Esophagus muscularis mucosa (tissue), 4 donors: ENCODE measurements around the gene PRLR. TPM values are rescaled to one million over a fixed set of nuclear protein-coding genes. Genes with fewer than 3 reads are reported as not detected.

ENCODE experiments used
- DNase-seq: peaks from one replicate; pipeline ENCODE4 v3.0.0-alpha.2; 2017; ENCODE audit errors: extremely low spot score
- H3K27ac ChIP-seq, 4 donors: fragments of 200-600 bp; sonication (generic); replicated peaks in 1 of 4; 1 replicate in 3 of 4; 2 replicates in 1 of 4; pipeline ENCODE4 v1.5.1; 2016 to 2019; ENCODE audit warnings: mild to moderate bottlenecking in 1 of 4
- H3K27me3 ChIP-seq, 4 donors: fragments of 200-600 bp; sonication (generic); one replicate each; pipeline versions ENCODE4 v1.5.1 to v1.6.0; 2016 to 2019
- H3K36me3 ChIP-seq, 4 donors: fragments of 200-600 bp; sonication (generic); one replicate each; pipeline ENCODE4 v1.5.1; 2016 to 2019
- H3K4me1 ChIP-seq, 4 donors: fragments of 200-600 bp; sonication (generic); one replicate each; pipeline ENCODE4 v1.5.1; 2016 to 2019
- H3K4me3 ChIP-seq, 4 donors: fragments of 200-600 bp; sonication (generic); 1 replicate in 2 of 4; 2 replicates in 2 of 4; pipeline ENCODE4 v1.5.1; 2016 to 2019; ENCODE audit warnings: mild to moderate bottlenecking in 4 of 4, moderate library complexity in 1 of 4
- H3K9me3 ChIP-seq, 4 donors: fragments of 200-600 bp; sonication (generic); 1 replicate in 3 of 4; 2 replicates in 1 of 4; pipeline ENCODE4 v1.5.1; 2016 to 2019
- CTCF ChIP-seq, 3 experiments: fragments of 200-600 bp in 2 of 3; fragments of 450-650 bp in 1 of 3; sonication (generic) in 2 of 3; IDR thresholded peaks; one replicate each; pipeline ENCODE4 v1.5.1; 2017 to 2019; ENCODE audit warnings: antibody characterized with exemption in 3 of 3, mild to moderate bottlenecking in 2 of 3, moderate library complexity in 1 of 3
- EP300 ChIP-seq: sonication (generic); formaldehyde crosslinking; IDR thresholded peaks from one replicate; pipeline ENCODE4 v1.6.1; 2017; ENCODE audit warnings: antibody characterized with exemption
- POLR2A ChIP-seq: fragments of 450-650 bp; IDR thresholded peaks from one replicate; pipeline ENCODE4 v1.6.1; 2017; ENCODE audit warnings: antibody characterized with exemption, moderate library complexity, mild to moderate bottlenecking, low read depth
- POLR2AphosphoS5 ChIP-seq, 2 donors: sonication (generic); formaldehyde crosslinking; IDR thresholded peaks; one replicate each; pipeline ENCODE4 v1.6.1; 2017; ENCODE audit warnings: antibody characterized with exemption in 2 of 2
- WGBS: methylation state at CpG from one replicate; pipeline ENCODE4 v1.1.5; 2018; 5-methylcytosine and 5-hydroxymethylcytosine counted together
- intact Hi-C: fragments of 100-400 bp; cut with DNase I; formaldehyde crosslinking; loops from one replicate; pipeline ENCODE4 v1.15.1; 2023
- total RNA-seq, 4 donors: library from RNA; depleted of rRNA; stranded (reverse); fragments of >200 nt; gene quantifications; one replicate each; pipeline versions ENCODE4 v1.1.0 to v1.2.1, GENCODE V29; 2016

Gene PRLR
- total RNA-seq, 4 donors from 2014 or later: 0.66 to 1.7 (median 0.79) TPM

- intact Hi-C loops: loop anchor here (10.0 kb wide), 1 partner anchor 104 kb away; no protein-coding TSS in a partner anchor
- no peak overlapping the region for H3K27ac ChIP-seq
- no peaks in the 10 kb centered on the region for H3K36me3 ChIP-seq
- TF ChIP-seq POLR2AphosphoS5 (IDR thresholded peaks at IDR 0.05) (no peak), EP300 (no peak), CTCF (IDR thresholded peaks at IDR 0.05) (no peak), POLR2A (no peak)
- no peak for DNase-seq
- no peaks in the 10 kb centered on the region for H3K9me3 ChIP-seq
- H3K27me3 ChIP-seq: no peaks in the 10 kb centered on the region
- 89% methylated on average over 6 of the region's 6 CpGs for WGBS
- no peak overlapping the region for H3K4me3 ChIP-seq
- H3K4me1 ChIP-seq: no peaks in the 10 kb centered on the region
Measured at GRCh38 chr5:35081134-35081533, 149.2 kb downstream of the PRLR start.

- 85% methylated on average over 4 of the region's 4 CpGs for WGBS
- H3K9me3 ChIP-seq: no peaks in the 10 kb centered on the region
- H3K4me1 ChIP-seq: no peaks in the 10 kb centered on the region
- H3K27me3 ChIP-seq: no peaks in the 10 kb centered on the region
- H3K27ac ChIP-seq: no peak overlapping the region
- no peak for DNase-seq
- intact Hi-C loops: no loop called here
- no peak for TF ChIP-seq EP300
- TF ChIP-seq POLR2AphosphoS5 (IDR thresholded peaks at IDR 0.05): no peak
- no peak for TF ChIP-seq CTCF (IDR thresholded peaks at IDR 0.05)
- TF ChIP-seq POLR2A: no peak
- no peaks in the 10 kb centered on the region for H3K36me3 ChIP-seq
- H3K4me3 ChIP-seq: no peak overlapping the region
Measured at GRCh38 chr5:35073160-35073559, 157.1 kb downstream of the PRLR start.

GRCh38 chr5:35069188-35069587, 161.1 kb downstream of the PRLR start:
- intact Hi-C loops: no loop called here
- Histone ChIP-seq H3K4me1 (peaks cover 0 to 6% (median 0%) of the 10 kb centered on the region in 4 donors), H3K27me3 (no peaks in the 10 kb centered on the region), H3K9me3 (no peaks in the 10 kb centered on the region), H3K27ac (no peak overlapping the region), H3K36me3 (no peaks in the 10 kb centered on the region), H3K4me3 (no peak overlapping the region)
- TF ChIP-seq POLR2AphosphoS5 (IDR thresholded peaks at IDR 0.05): no peak
- TF ChIP-seq POLR2A: no peak
- TF ChIP-seq CTCF (IDR thresholded peaks at IDR 0.05): no peak
- no peak for TF ChIP-seq EP300
- WGBS: 80% methylated on average over 1 of the region's 1 CpG
- DNase-seq: no peak

GRCh38 chr5:35067985-35068384, 162.3 kb downstream of the PRLR start:
- Histone ChIP-seq H3K4me1 (peaks cover 0 to 18% (median 10%) of the 10 kb centered on the region in 4 donors), H3K9me3 (no peaks in the 10 kb centered on the region), H3K36me3 (no peaks in the 10 kb centered on the region), H3K27ac (no peak overlapping the region), H3K27me3 (no peaks in the 10 kb centered on the region), H3K4me3 (no peak overlapping the region)
- intact Hi-C loops: no loop called here
- WGBS: 83% methylated on average over 2 of the region's 2 CpGs
- DNase-seq: no peak
- no peak for TF ChIP-seq POLR2A

- intact Hi-C loops: no loop called here
- peaks cover 0 to 32% (median 21%) of the 10 kb centered on the region in 4 donors for H3K4me1 ChIP-seq
- WGBS: 92% methylated on average over 5 of the region's 5 CpGs
- TF ChIP-seq POLR2AphosphoS5 (IDR thresholded peaks at IDR 0.05) (no peak), CTCF (IDR thresholded peaks at IDR 0.05) (no peak), EP300 (no peak), POLR2A (no peak)
- H3K4me3 ChIP-seq: no peak overlapping the region
- H3K27me3 ChIP-seq: no peaks in the 10 kb centered on the region
- no peaks in the 10 kb centered on the region for H3K36me3 ChIP-seq
- H3K9me3 ChIP-seq: no peaks in the 10 kb centered on the region
- DNase-seq: no peak
- H3K27ac ChIP-seq: no peak overlapping the region
Measured at GRCh38 chr5:35066260-35066795, 164.0 kb downstream of the PRLR start.
